Uterus (tissue), 4 donors: ENCODE measurements around the gene DGKG. TPM values are rescaled to one million over a fixed set of nuclear protein-coding genes. Genes with fewer than 3 reads are reported as not detected.

Experiments
- DNase-seq, 2 donors: peaks; one replicate each; pipeline ENCODE4 v3.0.0-alpha.2; 2019 to 2020
- H3K27ac ChIP-seq, 2 donors: fragments of 200-600 bp; sonication (generic); 1 replicate in 1 of 2; 2 replicates in 1 of 2; pipeline ENCODE4 v1.5.1; 2016 to 2018
- H3K27me3 ChIP-seq, 2 donors: fragments of 200-600 bp; sonication (generic); one replicate each; pipeline ENCODE4 v1.5.1; 2018 to 2019; ENCODE audit warnings: control low read depth in 1 of 2
- H3K36me3 ChIP-seq, 2 donors: fragments of 200-600 bp; sonication (generic); one replicate each; pipeline ENCODE4 v1.5.1; 2019; ENCODE audit warnings: control low read depth in 1 of 2
- H3K4me1 ChIP-seq, 2 donors: fragments of 200-600 bp; sonication (generic); one replicate each; pipeline ENCODE4 v1.5.1; 2018 to 2019; ENCODE audit warnings: control low read depth in 1 of 2
- H3K4me3 ChIP-seq, 2 donors: fragments of 200-600 bp; sonication (generic); 1 replicate in 1 of 2; 2 replicates in 1 of 2; pipeline ENCODE4 v1.5.1; 2018 to 2019; ENCODE audit warnings: mild to moderate bottlenecking in 1 of 2
- H3K9me3 ChIP-seq, 2 donors: fragments of 200-600 bp; sonication (generic); one replicate each; pipeline ENCODE4 v1.5.1; 2019; ENCODE audit warnings: control low read depth in 1 of 2
- POLR2A ChIP-seq, 2 donors: fragments of 450-650 bp; IDR thresholded peaks; one replicate each; pipeline ENCODE4 v1.6.1; 2016; ENCODE audit warnings: antibody characterized with exemption in 2 of 2, mild to moderate bottlenecking in 1 of 2, moderate library complexity in 1 of 2
- intact Hi-C: fragments of 100-400 bp; cut with DNase I; formaldehyde crosslinking; loops from one replicate; pipeline ENCODE4 v1.15.1; 2023; ENCODE audit warnings: low total_unique reads
- total RNA-seq, 4 donors: library from RNA; depleted of rRNA in 3 of 4; stranded (reverse); fragments of >200 nt in 3 of 4; gene quantifications; one replicate each; pipeline versions ENCODE4 v1.1.0 to v1.2.4, GENCODE V29; 2014 to 2023
- TF ChIP-seq, protein P1 (sequence below), 4 experiments: fragments of 200-600 bp in 2 of 4; fragments of 450-650 bp in 2 of 4; sonication (generic) in 2 of 4; IDR thresholded peaks; one replicate each; pipeline ENCODE4 v1.5.1; 2016 to 2019; ENCODE audit warnings: antibody characterized with exemption in 4 of 4, mild to moderate bottlenecking in 2 of 4, moderate library complexity in 1 of 4
- donor health status: DM: yes; HTN: yes; CAD: no.

DGKG gene
- total RNA-seq, 4 donors from 2014 or later = 1.9 to 10.8 (median 6.7) TPM

DNA sequence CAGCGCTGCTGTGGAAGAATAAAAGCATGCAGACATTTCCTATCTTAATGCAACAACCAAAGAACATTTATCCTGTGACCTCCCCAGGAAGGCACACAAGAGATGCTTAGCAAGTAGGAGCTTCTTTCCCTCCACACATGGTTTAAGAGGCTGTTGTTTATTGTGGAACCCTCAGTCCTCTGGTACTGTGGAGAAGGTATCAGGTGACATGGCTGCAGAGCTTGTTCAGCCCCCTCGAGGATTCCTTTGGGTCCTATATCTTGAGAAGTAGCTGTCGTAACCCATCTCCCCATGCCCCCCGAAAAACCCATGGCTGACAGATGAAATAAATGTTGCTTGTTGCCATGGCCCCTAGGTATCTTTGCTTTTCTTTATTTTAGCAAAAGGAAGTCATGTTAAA is 232.8 kb downstream of the DGKG start:
- Histone ChIP-seq H3K4me3 (no peak overlapping the region), H3K27me3 (no peaks in the 10 kb centered on the region), H3K27ac (no peak overlapping the region), H3K9me3 (no peaks in the 10 kb centered on the region), H3K36me3 (no peaks in the 10 kb centered on the region), H3K4me1 (no peaks in the 10 kb centered on the region)
- TF ChIP-seq, protein P1, sequence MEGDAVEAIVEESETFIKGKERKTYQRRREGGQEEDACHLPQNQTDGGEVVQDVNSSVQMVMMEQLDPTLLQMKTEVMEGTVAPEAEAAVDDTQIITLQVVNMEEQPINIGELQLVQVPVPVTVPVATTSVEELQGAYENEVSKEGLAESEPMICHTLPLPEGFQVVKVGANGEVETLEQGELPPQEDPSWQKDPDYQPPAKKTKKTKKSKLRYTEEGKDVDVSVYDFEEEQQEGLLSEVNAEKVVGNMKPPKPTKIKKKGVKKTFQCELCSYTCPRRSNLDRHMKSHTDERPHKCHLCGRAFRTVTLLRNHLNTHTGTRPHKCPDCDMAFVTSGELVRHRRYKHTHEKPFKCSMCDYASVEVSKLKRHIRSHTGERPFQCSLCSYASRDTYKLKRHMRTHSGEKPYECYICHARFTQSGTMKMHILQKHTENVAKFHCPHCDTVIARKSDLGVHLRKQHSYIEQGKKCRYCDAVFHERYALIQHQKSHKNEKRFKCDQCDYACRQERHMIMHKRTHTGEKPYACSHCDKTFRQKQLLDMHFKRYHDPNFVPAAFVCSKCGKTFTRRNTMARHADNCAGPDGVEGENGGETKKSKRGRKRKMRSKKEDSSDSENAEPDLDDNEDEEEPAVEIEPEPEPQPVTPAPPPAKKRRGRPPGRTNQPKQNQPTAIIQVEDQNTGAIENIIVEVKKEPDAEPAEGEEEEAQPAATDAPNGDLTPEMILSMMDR (IDR thresholded peaks at IDR 0.05) = no peak
- intact Hi-C loops = no loop called here
- no peak for DNase-seq

DNA sequence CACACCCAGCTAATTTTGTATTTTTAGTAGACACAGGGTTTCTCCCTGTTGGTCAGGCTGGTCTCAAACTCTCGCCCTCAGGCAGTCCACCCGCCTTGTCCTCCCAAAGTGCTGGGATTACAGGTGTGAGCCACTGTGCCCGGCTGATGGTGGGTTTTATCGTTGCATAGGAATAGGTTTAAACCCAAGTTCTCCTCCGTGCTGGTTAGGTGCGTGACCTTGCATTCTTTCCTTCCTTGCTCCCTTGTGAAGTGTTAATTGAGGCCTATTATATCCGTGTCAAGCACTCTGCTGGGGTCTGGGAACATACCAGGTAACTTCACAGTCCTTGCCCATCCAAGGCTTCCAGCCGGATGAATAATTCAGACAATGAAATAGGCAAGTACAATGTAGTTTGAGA is 233.9 kb downstream of the DGKG start:
- no peaks in the 10 kb centered on the region for H3K27me3 ChIP-seq
- H3K36me3 ChIP-seq = no peaks in the 10 kb centered on the region
- H3K4me3 ChIP-seq = no peak overlapping the region
- intact Hi-C loops = no loop called here
- H3K9me3 ChIP-seq = no peaks in the 10 kb centered on the region
- no peak for DNase-seq
- TF ChIP-seq POLR2A (IDR thresholded peaks at IDR 0.05) = no peak
- TF ChIP-seq, protein P1 (IDR thresholded peaks at IDR 0.05) = no peak
- no peak overlapping the region for H3K27ac ChIP-seq
- H3K4me1 ChIP-seq = no peaks in the 10 kb centered on the region

DNA sequence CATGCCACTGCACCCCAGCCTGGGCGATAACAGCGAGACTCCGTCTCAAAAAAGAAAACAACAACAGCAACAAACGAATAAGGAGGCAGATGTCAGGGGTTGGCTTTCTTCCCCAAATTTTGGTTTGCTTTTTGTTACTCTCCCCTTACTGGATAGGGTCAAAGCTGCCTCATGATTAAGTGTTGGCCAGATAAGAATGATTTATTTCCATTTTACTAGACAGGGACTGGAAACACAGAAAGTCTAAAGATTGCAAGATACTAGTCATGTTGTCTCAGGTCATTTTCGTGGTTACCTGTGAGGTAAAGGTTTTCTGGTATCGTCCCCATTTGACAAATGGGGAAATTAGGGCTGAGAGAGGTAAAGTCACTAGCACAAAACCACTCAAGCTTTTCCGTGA is 234.6 kb downstream of the DGKG start:
- no peaks in the 10 kb centered on the region for H3K36me3 ChIP-seq
- DNase-seq = no peak
- no peaks in the 10 kb centered on the region for H3K9me3 ChIP-seq
- no peaks in the 10 kb centered on the region for H3K27me3 ChIP-seq
- H3K4me1 ChIP-seq = no peaks in the 10 kb centered on the region
- H3K4me3 ChIP-seq = no peak overlapping the region
- TF ChIP-seq, protein P1 (IDR thresholded peaks at IDR 0.05) = no peak
- no peak for TF ChIP-seq POLR2A (IDR thresholded peaks at IDR 0.05)
- intact Hi-C loops = no loop called here
- H3K27ac ChIP-seq = no peak overlapping the region

DNA sequence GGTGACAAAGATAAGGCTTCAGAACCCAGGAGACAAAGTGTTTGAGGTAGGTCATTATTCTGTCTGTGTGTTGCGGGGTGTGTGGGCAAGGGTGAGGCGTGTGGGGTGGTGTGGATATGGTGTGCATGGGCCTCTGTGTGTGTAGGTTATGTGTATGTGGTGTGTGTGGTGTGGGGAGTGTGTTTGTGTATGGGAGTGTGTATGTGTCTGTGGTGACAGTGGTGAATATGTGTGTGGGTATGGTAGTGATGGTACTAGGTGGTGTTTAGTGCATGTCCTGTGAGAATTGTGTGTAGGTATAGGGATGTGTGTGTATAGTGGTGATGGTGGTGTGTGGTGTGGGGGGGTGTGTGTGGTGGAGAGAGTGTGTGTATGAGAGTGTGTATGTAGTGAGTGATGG is 236.9 kb downstream of the DGKG start:
- H3K4me1 ChIP-seq = no peaks in the 10 kb centered on the region
- H3K9me3 ChIP-seq = no peaks in the 10 kb centered on the region
- DNase-seq = no peak
- TF ChIP-seq, protein P1 (IDR thresholded peaks at IDR 0.05) = no peak
- TF ChIP-seq POLR2A (IDR thresholded peaks at IDR 0.05) = no peak
- no peaks in the 10 kb centered on the region for H3K27me3 ChIP-seq
- H3K27ac ChIP-seq = no peak overlapping the region
- intact Hi-C loops = no loop called here
- H3K36me3 ChIP-seq = no peaks in the 10 kb centered on the region
- H3K4me3 ChIP-seq = no peak overlapping the region

DNA sequence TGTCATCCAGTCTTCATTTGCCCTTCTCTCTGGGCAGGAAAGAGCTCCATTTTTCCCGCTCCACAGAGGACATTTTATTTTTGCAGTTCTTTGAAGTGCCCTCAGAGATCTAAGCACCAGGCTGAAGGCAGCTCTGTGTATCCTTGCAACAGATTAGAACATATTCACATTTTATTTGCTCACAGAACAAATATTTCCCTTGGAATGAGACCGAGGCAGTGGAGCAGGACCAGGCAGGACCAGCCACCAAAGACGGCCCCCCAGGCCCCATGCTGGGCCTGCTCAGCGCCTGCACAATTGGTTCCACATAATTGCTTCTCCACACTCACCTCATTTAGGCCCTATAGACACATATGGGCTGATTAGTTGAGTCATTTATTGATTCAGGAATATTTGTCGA is 237.4 kb downstream of the DGKG start:
- intact Hi-C loops = no loop called here
- no peak for DNase-seq
- Histone ChIP-seq H3K9me3 (no peaks in the 10 kb centered on the region), H3K4me3 (no peak overlapping the region), H3K27me3 (no peaks in the 10 kb centered on the region), H3K27ac (no peak overlapping the region), H3K4me1 (no peaks in the 10 kb centered on the region), H3K36me3 (no peaks in the 10 kb centered on the region)
- TF ChIP-seq POLR2A (IDR thresholded peaks at IDR 0.05) = no peak
- TF ChIP-seq, protein P1 (IDR thresholded peaks at IDR 0.05) = no peak
